SK-N-SH (cell line): ENCODE results near the gene NDP. TPM values are rescaled to one million over a fixed set of nuclear protein-coding genes. Genes with fewer than 3 reads are reported as not detected.

Source experiments
- CTCF ChIA-PET: fragments of 300-600, 350-600 bp; formaldehyde crosslinking; extraction: SDS; loops from one replicate; lab custom pipeline; 2021; lab: Yijun Ruan, JAX
- POLR2A ChIA-PET: fragments of 350-600 bp; sonication (Branson Sonifier 250); formaldehyde crosslinking; extraction: SDS; loops from one replicate; lab custom pipeline; 2020; ENCODE audit warnings: antibody characterized with exemption, inconsistent platforms; lab: Yijun Ruan, JAX
- DNase-seq: peaks from one replicate; pipeline ENCODE4 v3.0.0; 2012
- H2AFZ ChIP-seq: fragments of 200-600 bp; sonication (generic); 2 replicates; pipeline ENCODE4 v1.8.1; 2016; ENCODE audit warnings: antibody characterized with exemption, mild to moderate bottlenecking, low read depth
- H3F3A ChIP-seq: fragments of 200-600 bp; sonication (generic); replicated peaks from 2 replicates; pipeline ENCODE3; 2016; ENCODE audit warnings: antibody characterized with exemption, mild to moderate bottlenecking; ENCODE audit not compliant: insufficient read depth
- H3K27ac ChIP-seq, 2 experiments: fragments of 200-500 bp in 1 of 2; fragments of 200-600 bp in 1 of 2; sonication (Bioruptor generic) in 1 of 2; sonication (generic), shearing (Covaris generic) in 1 of 2; 2 replicates each; pipeline versions ENCODE4 v1.5.1 to v1.6.1; 2014 to 2016; ENCODE audit warnings: low read depth in 2 of 2, inconsistent platforms in 1 of 2, low read length in 1 of 2, mild to moderate bottlenecking in 1 of 2, mixed read lengths in 1 of 2
- H3K27me3 ChIP-seq: fragments of 200-600 bp; sonication (generic), shearing (Covaris generic); 2 replicates; pipeline ENCODE4 v1.6.1; 2016; ENCODE audit warnings: mixed run types; ENCODE audit not compliant: insufficient read depth
- H3K36me3 ChIP-seq, 2 experiments: fragments of 200-500 bp in 1 of 2; fragments of 200-600 bp in 1 of 2; sonication (Bioruptor generic) in 1 of 2; sonication (generic) in 1 of 2; replicated peaks in 1 of 2; 2 replicates each; pipeline versions ENCODE3 to v1.5.1; 2014 to 2016; ENCODE audit warnings: low read length in 1 of 2, mild to moderate bottlenecking in 1 of 2; ENCODE audit not compliant: insufficient read depth in 2 of 2, control insufficient read depth in 1 of 2
- H3K4me1 ChIP-seq, 2 experiments: fragments of 200-500 bp in 1 of 2; fragments of 200-600 bp in 1 of 2; sonication (Bioruptor generic) in 1 of 2; sonication (generic), shearing (Covaris generic) in 1 of 2; 2 replicates each; pipeline versions ENCODE4 v1.5.1 to v1.6.1; 2014 to 2016; ENCODE audit warnings: low read depth in 1 of 2, low read length in 1 of 2, mixed run types in 1 of 2; ENCODE audit not compliant: insufficient read depth in 2 of 2, control insufficient read depth in 1 of 2
- H3K4me2 ChIP-seq: fragments of 200-600 bp; sonication (generic), shearing (Covaris generic); 2 replicates; pipeline ENCODE4 v1.6.1; 2017; ENCODE audit warnings: mixed run types
- H3K4me3 ChIP-seq, 2 experiments: fragments of 200-500 bp in 1 of 2; fragments of 200-600 bp in 1 of 2; sonication (Bioruptor generic) in 1 of 2; sonication (generic), shearing (Covaris generic) in 1 of 2; 2 replicates each; pipeline versions ENCODE4 v1.5.1 to v1.8.1; 2014 to 2016; ENCODE audit warnings: low read depth in 2 of 2, inconsistent platforms in 1 of 2, low read length in 1 of 2, mild to moderate bottlenecking in 1 of 2, mixed read lengths in 1 of 2, moderate library complexity in 1 of 2
- H3K79me2 ChIP-seq: fragments of 200-600 bp; sonication (generic); 2 replicates; pipeline ENCODE4 v1.8.1; 2017; ENCODE audit warnings: mild to moderate bottlenecking; ENCODE audit not compliant: insufficient read depth
- H3K9ac ChIP-seq: fragments of 200-600 bp; sonication (generic); 2 replicates; pipeline ENCODE4 v1.6.1; 2017; ENCODE audit warnings: mixed run types
- H3K9me2 ChIP-seq: fragments of 200-600 bp; sonication (generic); 2 replicates; pipeline ENCODE4 v1.6.1; 2017; ENCODE audit warnings: mixed run types
- H3K9me3 ChIP-seq: fragments of 200-600 bp; sonication (generic); 2 replicates; pipeline ENCODE4 v1.6.1; 2017; ENCODE audit warnings: mixed run types, mild to moderate bottlenecking, moderate library complexity
- H4K20me1 ChIP-seq: fragments of 200-600 bp; sonication (generic); 2 replicates; pipeline ENCODE4 v1.6.1; 2017; ENCODE audit warnings: mild to moderate bottlenecking, mixed run types; ENCODE audit not compliant: insufficient read depth
- CHD2 ChIP-seq: fragments of 150-350 bp; IDR thresholded peaks from 2 replicates; pipeline ENCODE4 v1.6.1; 2018; ENCODE audit warnings: low read length; ENCODE audit not compliant: partially characterized antibody
- CTCF ChIP-seq: fragments of 200-600 bp; sonication (generic); IDR thresholded peaks from 2 replicates; pipeline ENCODE4 v1.6.1; 2017; ENCODE audit warnings: antibody characterized with exemption, mild to moderate bottlenecking, moderate library complexity
- ELF1 ChIP-seq: IDR thresholded peaks from 2 replicates; pipeline ENCODE4 v1.4.0; 2012
- EZH2phosphoT487 ChIP-seq: fragments of 200-600 bp; sonication (generic); IDR thresholded peaks from 2 replicates; pipeline ENCODE4 v1.6.1; 2017; ENCODE audit warnings: low read depth, mixed run types, mild to moderate bottlenecking, antibody characterized with exemption, moderate library complexity, borderline replicate concordance
- FOSL2 ChIP-seq: IDR thresholded peaks from 2 replicates; pipeline ENCODE4 v1.4.0; 2012; ENCODE audit warnings: low read depth, mild to moderate bottlenecking, moderate library complexity, borderline replicate concordance
- FOXJ3 ChIP-seq: sonication (generic); formaldehyde crosslinking; IDR thresholded peaks from 2 replicates; pipeline ENCODE4 v1.5.1; 2020; ENCODE audit warnings: mild to moderate bottlenecking, missing genetic modification reagents
- GABPA ChIP-seq: IDR thresholded peaks from 2 replicates; pipeline ENCODE4 v1.4.0; 2012; ENCODE audit warnings: low read depth, mild to moderate bottlenecking
- IRF3 ChIP-seq: fragments of 150-350 bp; IDR thresholded peaks from 2 replicates; pipeline ENCODE4 v1.6.1; 2016; ENCODE audit warnings: mild to moderate bottlenecking, low read depth, low read length
- JUND ChIP-seq: IDR thresholded peaks from 2 replicates; pipeline ENCODE4 v1.4.0; 2012
- MAX ChIP-seq: IDR thresholded peaks from 2 replicates; pipeline ENCODE4 v1.4.0; 2012; ENCODE audit warnings: low read depth
- MEF2A ChIP-seq: IDR thresholded peaks from 2 replicates; pipeline ENCODE4 v1.4.0; 2012; ENCODE audit warnings: low read depth, borderline replicate concordance
- MXI1 ChIP-seq: IDR thresholded peaks from 2 replicates; pipeline ENCODE4 v1.6.1; 2012; ENCODE audit warnings: mild to moderate bottlenecking, low read depth, low read length, improper control_type of control experiment
- NRF1 ChIP-seq: IDR thresholded peaks from 2 replicates; pipeline ENCODE4 v1.6.1; 2012; ENCODE audit warnings: low read depth, mild to moderate bottlenecking, low read length
- PBX3 ChIP-seq: IDR thresholded peaks from 2 replicates; pipeline ENCODE4; 2012
- POLR2AphosphoS5 ChIP-seq: IDR thresholded peaks from 2 replicates; pipeline ENCODE4 v1.6.1; 2012; ENCODE audit warnings: low read depth, low read length
- RCOR1 ChIP-seq: fragments of 150-350 bp; IDR thresholded peaks from 2 replicates; pipeline ENCODE4 v1.6.1; 2017; ENCODE audit warnings: antibody characterized with exemption, low read length
- RFX5 ChIP-seq: IDR thresholded peaks from 2 replicates; pipeline ENCODE4 v1.6.1; 2012; ENCODE audit warnings: mild to moderate bottlenecking, improper control_type of control experiment, low read length
- RXRA ChIP-seq: IDR thresholded peaks from 2 replicates; pipeline ENCODE4 v1.4.0; 2012; ENCODE audit warnings: low read depth, mild to moderate bottlenecking, borderline replicate concordance
- SIN3A ChIP-seq: IDR thresholded peaks from 2 replicates; pipeline ENCODE4 v1.6.1; 2012; ENCODE audit warnings: low read depth, mild to moderate bottlenecking, low read length, moderate library complexity, borderline replicate concordance
- SMC3 ChIP-seq: IDR thresholded peaks from 2 replicates; pipeline ENCODE4 v1.6.1; 2012; ENCODE audit warnings: low read depth, low read length, improper control_type of control experiment
- TAF1 ChIP-seq: IDR thresholded peaks from 2 replicates; pipeline ENCODE4 v1.6.1; 2012; ENCODE audit warnings: low read depth, mild to moderate bottlenecking, low read length, moderate library complexity, borderline replicate concordance
- TCF12 ChIP-seq: IDR thresholded peaks from 2 replicates; pipeline ENCODE4 v1.4.0; 2012
- TEAD4 ChIP-seq: IDR thresholded peaks from 2 replicates; pipeline ENCODE4 v1.4.0; 2012; ENCODE audit warnings: mild to moderate bottlenecking, borderline replicate concordance; ENCODE audit not compliant: insufficient read depth
- USF1 ChIP-seq: IDR thresholded peaks from 2 replicates; pipeline ENCODE4 v1.4.0; 2012; ENCODE audit warnings: low read depth, borderline replicate concordance
- YY1 ChIP-seq: IDR thresholded peaks from 2 replicates; pipeline ENCODE4 v1.4.0; 2012; ENCODE audit warnings: low read depth, mild to moderate bottlenecking
- ZBTB33 ChIP-seq: IDR thresholded peaks from 2 replicates; pipeline ENCODE4 v1.4.0; 2012; ENCODE audit warnings: low read depth, borderline replicate concordance
- WGBS: methylation state at CpG from one replicate; pipeline ENCODE4 v1.1.6; 2017; ENCODE audit warnings: low lambda C conversion rate; 5-methylcytosine and 5-hydroxymethylcytosine counted together
- polyA plus RNA-seq, 3 experiments: library from polyadenylated mRNA; depleted of rRNA; stranded (reverse); fragments of >200 nt; gene quantifications; 2 replicates each; pipeline ENCODE4 v1.2.3, GENCODE V29; 2012

NDP gene
- polyA plus RNA-seq, 1 of the 3 experiments (the other 2 are of a cell fraction): 0.16 TPM

- H3K4me2 ChIP-seq: peak overlapping the region; percentile 30; the same call in 1 of the 2 replicates
- no peak overlapping the region for H3K4me3 ChIP-seq
- peak overlapping the region; percentile 23; the same call in 1 of the 2 replicates for H3K9ac ChIP-seq
- no peaks in the 10 kb centered on the region for H3K9me2 ChIP-seq
- CTCF ChIA-PET: no interaction called here
- peaks cover 12% of the 10 kb centered on the region for H3F3A ChIP-seq
- POLR2A ChIA-PET: no interaction called here
- H3K27me3 ChIP-seq: no peaks in the 10 kb centered on the region
- H3K79me2 ChIP-seq: no peaks in the 10 kb centered on the region
- no peaks in the 10 kb centered on the region for H3K36me3 ChIP-seq
- DNase-seq: no peak
- H4K20me1 ChIP-seq: no peaks in the 10 kb centered on the region
- H3K27ac ChIP-seq: peak overlapping the region in 1 of 2 experiments; percentile 75; a peak in 2 of 4 replicates
- 9% methylated on average over 4 of the region's 4 CpGs for WGBS
- peaks cover 0 to 9% of the 10 kb centered on the region in 2 experiments; a peak in 2 of 4 replicates for H3K4me1 ChIP-seq
- no peaks in the 10 kb centered on the region; the same call in 1 of the 2 replicates for H3K9me3 ChIP-seq
- H2AFZ ChIP-seq: no peak overlapping the region
- TF ChIP-seq ZBTB33 (peak; percentile 59; the same call in 1 of the 2 replicates), MEF2A (no peak; the same call in 1 of the 2 replicates), ELF1 (peak; percentile 36; the same call in 1 of the 2 replicates), MAX (no peak; the same call in 1 of the 2 replicates), RFX5 (no peak), SIN3A (no peak), EZH2phosphoT487 (no peak), FOXJ3 (CRISPR knock-in tag) (no peak), MXI1 (no peak), USF1 (no peak), TAF1 (no peak), FOSL2 (peak; percentile 90), IRF3 (no peak), CHD2 (no peak), TCF12 (peak; percentile 91), RXRA (peak; percentile 92), TEAD4 (peak; percentile 65), CTCF (peak; percentile 43), POLR2AphosphoS5 (peak; percentile 34; the same call in 1 of the 2 replicates), YY1 (no peak), SMC3 (no peak), JUND (peak; percentile 81), PBX3 (peak; percentile 72), RCOR1 (no peak), NRF1 (no peak), GABPA (no peak)
Observed at GRCh38 chrX:44012484-44013096, 39.4 kb upstream of the NDP start.
